Cardiac atrium fibroblast (primary cell): ENCODE measurements around the gene PDE4C. TPM values are rescaled to one million over a fixed set of nuclear protein-coding genes. Genes with fewer than 3 reads are reported as not detected.

Experiments
- total RNA-seq: library from RNA; depleted of rRNA; stranded (reverse); fragments of >200 nt; gene quantifications from 2 replicates; pipeline ENCODE4 v1.2.3, GENCODE V29; 2015

PDE4C gene
- total RNA-seq: 3.2 and 5.2 TPM in 2 replicates

GRCh38 chr19:18225702-18226468 is at the start of gene PDE4C:
Gene PDE4C, minus strand, starts transcription at chr19:18226438. Its CDS starts 23 bp downstream, at chr19:18226415.

GRCh38 chr19:18274219-18274780 is 48.1 kb upstream of the PDE4C start, which contains the start of gene IQCN:
Gene IQCN, minus strand, starts transcription at chr19:18274452. Its CDS starts 4,974 bp downstream, at chr19:18269478.

GRCh38 chr19:18203863-18204393 is 22.3 kb downstream of the PDE4C start, which contains the start of gene RAB3A:
Gene RAB3A, minus strand, starts transcription at chr19:18204042. Its CDS starts 1,302 bp downstream, at chr19:18202740.

GRCh38 chr19:18192673-18193387 is 33.4 kb downstream of the PDE4C start, which contains the start of gene MPV17L2:
Gene MPV17L2, plus strand, starts transcription at chr19:18193218. Its CDS starts 64 bp downstream, at chr19:18193282.

Other genes starting within 250 kb of the PDE4C start
- 11.7 and 67.3 TPM in 2 replicates for gene ARRDC2, start 218.3 kb downstream of the PDE4C start, total RNA-seq
- 0.16 TPM in 1 of 2 replicates, not detected in the other for gene IL12RB1, start 139.5 kb downstream of the PDE4C start, total RNA-seq
- 2.3 and 6.8 TPM in 2 replicates for gene MAST3, start 128.7 kb downstream of the PDE4C start, total RNA-seq
- gene PIK3R2, start 73.3 kb downstream of the PDE4C start, total RNA-seq: 13.4 and 17.5 TPM in 2 replicates
- gene IFI30, start 52.6 kb downstream of the PDE4C start, total RNA-seq: 13.1 and 26.9 TPM in 2 replicates
- gene MPV17L2, start 33.2 kb downstream of the PDE4C start, total RNA-seq: 74.0 and 75.2 TPM in 2 replicates
- gene RAB3A, start 22.4 kb downstream of the PDE4C start, total RNA-seq: 1.5 and 6.7 TPM in 2 replicates
- 0.81 and 2.0 TPM in 2 replicates for gene IQCN, start 48.0 kb upstream of the PDE4C start, total RNA-seq
- gene JUND, start 55.2 kb upstream of the PDE4C start, total RNA-seq: 57.8 and 107 TPM in 2 replicates
- gene LSM4, start 96.6 kb upstream of the PDE4C start, total RNA-seq: 162 and 199 TPM in 2 replicates
- 3.4 and 7.8 TPM in 2 replicates for gene PGPEP1, start 114.2 kb upstream of the PDE4C start, total RNA-seq
- gene GDF15, start 159.7 kb upstream of the PDE4C start, total RNA-seq: 18.2 and 19.8 TPM in 2 replicates
- not detected in 2 replicates for gene LRRC25, start 171.2 kb upstream of the PDE4C start, total RNA-seq
- gene SSBP4, start 193.0 kb upstream of the PDE4C start, total RNA-seq: 99.8 and 114 TPM in 2 replicates
- 19.5 and 29.5 TPM in 2 replicates for gene ISYNA1, start 211.7 kb upstream of the PDE4C start, total RNA-seq